Stimulated activated CD8-positive, alpha-beta memory T cell treated with anti-CD3 and anti-CD28 coated beads, Interleukin-7, amount 100 ng/mL, for 24 hours (primary cell): ENCODE data around the gene SLC47A2.
"Not testable (repeated sequence)": the region's sequence is repeated elsewhere in the genome, so short reads cannot be mapped to it uniquely, and the experiment has no call there.

Experiments
- DNase-seq: peaks from one replicate; pipeline ENCODE4 v3.0.0-alpha.2; 2020; ENCODE audit warnings: low read depth

The SLC47A2 gene

GRCh38 chr17:19706791-19707727 lies 9.3 kb downstream of the SLC47A2 start:
- no peak for DNase-seq

- no peak for DNase-seq
Observed at GRCh38 chr17:19705771-19706770, 10.3 kb downstream of the SLC47A2 start.

- DNase-seq = no peak
Observed at GRCh38 chr17:19705201-19705600, 11.2 kb downstream of the SLC47A2 start.

- no peak for DNase-seq
Observed at GRCh38 chr17:19703828-19704613, 12.4 kb downstream of the SLC47A2 start.

- no peak for DNase-seq
Observed at GRCh38 chr17:19703106-19703827, 13.1 kb downstream of the SLC47A2 start.

GRCh38 chr17:19702217-19702641 lies 14.2 kb downstream of the SLC47A2 start:
- no peak for DNase-seq

- no peak for DNase-seq
Observed at GRCh38 chr17:19686400-19687090, 29.8 kb downstream of the SLC47A2 start.

- DNase-seq = not testable (repeated sequence)
Observed at GRCh38 chr17:19684909-19685580, 31.3 kb downstream of the SLC47A2 start.

GRCh38 chr17:19683117-19683516 lies 33.3 kb downstream of the SLC47A2 start:
- no peak for DNase-seq

GRCh38 chr17:19678581-19679453 lies 37.6 kb downstream of the SLC47A2 start:
- no peak for DNase-seq

- DNase-seq = no peak
Observed at GRCh38 chr17:19677736-19678379, 38.5 kb downstream of the SLC47A2 start.

GRCh38 chr17:19676896-19677295 lies 39.5 kb downstream of the SLC47A2 start:
- no peak for DNase-seq

- no peak for DNase-seq
Observed at GRCh38 chr17:19673623-19674022, 42.8 kb downstream of the SLC47A2 start.

GRCh38 chr17:19672009-19672750 lies 44.2 kb downstream of the SLC47A2 start:
- no peak for DNase-seq

GRCh38 chr17:19671433-19671832 lies 45.0 kb downstream of the SLC47A2 start:
- no peak for DNase-seq

- no peak for DNase-seq
Observed at GRCh38 chr17:19670908-19671307, 45.5 kb downstream of the SLC47A2 start.

GRCh38 chr17:19669680-19670079 lies 46.7 kb downstream of the SLC47A2 start:
- not testable (repeated sequence) for DNase-seq

- DNase-seq = no peak
Observed at GRCh38 chr17:19664821-19665181, 51.6 kb downstream of the SLC47A2 start.
